Activated CD4-positive, alpha-beta T cell treated with anti-CD3 and anti-CD28 coated beads for 24 hours (primary cell): ENCODE data around the gene DPPA2.
"Not testable (repeated sequence)": the region's sequence is repeated elsewhere in the genome, so short reads cannot be mapped to it uniquely, and the experiment has no call there.

Experiments used
- DNase-seq, 2 donors: peaks; one replicate each; pipeline ENCODE4 v3.0.0-alpha.2; 2020; ENCODE audit warnings: low read depth in 2 of 2

The DPPA2 gene, protein sequence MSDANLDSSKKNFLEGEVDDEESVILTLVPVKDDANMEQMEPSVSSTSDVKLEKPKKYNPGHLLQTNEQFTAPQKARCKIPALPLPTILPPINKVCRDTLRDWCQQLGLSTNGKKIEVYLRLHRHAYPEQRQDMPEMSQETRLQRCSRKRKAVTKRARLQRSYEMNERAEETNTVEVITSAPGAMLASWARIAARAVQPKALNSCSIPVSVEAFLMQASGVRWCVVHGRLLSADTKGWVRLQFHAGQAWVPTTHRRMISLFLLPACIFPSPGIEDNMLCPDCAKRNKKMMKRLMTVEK

GRCh38 chr3:109316162-109316730, at the start of gene DPPA2:
TSS of gene DPPA2 (minus strand) at chr3:109316517. CDS start at chr3:109314542, 1,975 bp downstream.
- DNase-seq: no peak

- DNase-seq: no peak
Measured at GRCh38 chr3:109364088-109364487, 47.8 kb upstream of the DPPA2 start.

- DNase-seq: no peak
Measured at GRCh38 chr3:109363634-109364033, 47.3 kb upstream of the DPPA2 start.

DNA sequence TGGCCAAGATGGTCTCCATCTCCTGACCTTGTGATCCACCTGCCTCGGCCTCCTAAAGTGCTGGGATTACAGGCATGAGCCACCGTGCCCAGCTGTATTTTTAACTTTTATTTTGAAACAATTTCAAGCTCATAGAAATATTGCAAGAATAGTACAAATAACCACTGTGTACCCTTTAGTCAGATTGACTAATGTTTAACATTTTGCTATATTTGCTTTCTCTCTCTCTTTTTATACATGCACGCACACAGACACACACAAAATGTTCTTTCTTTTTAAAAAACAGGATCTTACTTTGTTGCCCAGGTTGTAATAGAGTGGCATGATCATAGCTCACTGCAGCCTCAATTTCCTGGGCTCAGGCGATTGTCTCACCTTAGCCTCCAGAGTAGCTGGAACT, 46.5 kb upstream of the DPPA2 start:
- DNase-seq: no peak

DNA sequence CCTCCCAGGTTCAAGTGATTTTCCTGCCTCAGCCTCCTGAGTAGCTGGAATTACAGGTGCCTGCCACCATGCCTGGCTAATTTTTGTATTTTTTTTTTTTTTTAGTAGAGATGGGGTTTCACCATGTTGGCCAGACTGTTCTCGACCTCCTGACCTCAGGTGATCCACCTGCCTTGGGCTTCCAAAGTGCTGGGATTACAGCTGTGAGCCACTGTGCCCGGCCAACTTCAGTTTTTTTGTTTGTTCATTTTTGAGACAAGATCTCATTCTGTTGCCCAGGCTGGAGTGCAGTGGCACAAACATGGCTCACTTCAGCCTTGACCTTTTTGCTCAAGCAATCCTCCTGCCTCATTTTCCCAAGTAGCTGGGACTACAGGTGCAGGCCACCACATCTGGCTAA, 42.5 kb upstream of the DPPA2 start:
- DNase-seq: not testable (repeated sequence)

- no peak for DNase-seq
Measured at GRCh38 chr3:109356442-109357155, 40.3 kb upstream of the DPPA2 start.

DNA sequence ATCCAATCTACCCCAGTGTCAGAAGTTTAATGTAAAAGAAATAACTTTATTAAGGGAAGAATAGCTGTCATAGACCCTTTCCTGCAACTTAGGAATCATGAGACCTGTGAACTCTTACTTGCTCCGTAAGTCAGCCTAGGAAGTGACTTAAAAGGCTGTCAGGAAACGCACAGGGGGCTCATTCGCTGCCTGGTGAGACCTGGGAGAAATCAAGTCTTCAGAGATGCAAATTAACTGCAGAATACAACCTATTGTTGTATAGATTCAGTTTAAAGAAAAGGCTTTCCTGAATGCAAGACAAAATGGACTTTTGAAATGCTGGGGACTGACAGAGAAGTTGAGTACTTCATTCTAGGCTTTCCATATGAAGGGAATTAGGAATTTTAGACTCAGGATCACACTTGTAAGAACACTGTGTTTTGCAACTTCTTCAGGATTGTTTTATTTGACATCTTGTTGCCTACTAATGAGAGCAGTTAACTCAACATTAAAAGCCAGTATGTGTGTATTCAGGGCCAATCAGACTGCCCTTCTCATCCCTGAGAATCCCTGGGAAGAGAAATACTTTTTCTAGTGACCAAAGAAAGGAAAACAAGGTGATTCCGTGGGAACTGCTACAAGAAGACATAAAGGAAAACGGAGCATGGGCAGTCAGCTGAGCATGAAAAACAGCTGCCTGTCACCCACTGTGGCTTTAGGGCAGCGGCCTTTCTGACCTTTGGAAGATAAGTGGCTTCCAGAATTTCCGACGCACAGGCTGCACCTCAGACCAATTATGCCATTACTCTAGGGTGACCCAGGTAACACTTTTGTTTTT, 39.5 kb upstream of the DPPA2 start:
- no peak for DNase-seq

DNA sequence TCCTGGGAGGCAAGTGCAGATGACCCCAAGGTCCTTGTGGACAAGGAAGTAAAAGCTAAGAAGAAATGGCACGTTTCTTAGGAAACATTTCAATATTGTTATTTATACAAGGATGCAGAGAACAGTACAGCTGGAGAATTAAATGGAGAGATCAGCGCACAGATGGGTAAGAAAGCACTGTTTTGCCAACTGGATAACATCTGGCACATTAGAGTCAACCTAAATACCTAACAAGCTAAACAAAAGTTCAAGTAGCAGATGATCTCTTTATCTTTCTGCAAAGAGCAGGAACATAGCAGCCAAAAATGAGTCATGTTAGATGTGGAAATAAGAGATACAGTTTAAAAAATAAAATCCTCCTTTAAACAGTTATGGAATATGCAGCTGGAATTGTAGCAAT, 36.7 kb upstream of the DPPA2 start:
- no peak for DNase-seq

DNA sequence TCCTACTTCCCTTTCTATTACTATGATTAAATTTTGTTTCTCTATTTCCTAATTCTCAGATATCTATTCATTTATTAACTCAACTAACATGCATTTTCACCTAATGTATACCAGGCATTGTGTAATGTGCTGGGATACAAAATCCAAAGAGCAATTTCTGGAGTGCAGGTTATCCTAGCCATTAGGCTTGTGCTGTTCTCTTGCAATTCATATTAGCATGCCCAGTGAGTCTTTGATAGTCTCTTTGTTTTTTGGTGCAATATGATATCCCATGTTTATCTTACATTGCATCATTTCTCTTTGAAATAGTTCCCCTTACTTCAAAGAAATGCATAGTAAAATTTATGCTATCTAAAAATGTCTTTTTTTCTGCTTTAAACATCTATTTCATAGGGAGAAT, 34.9 kb upstream of the DPPA2 start:
- DNase-seq: no peak

- no peak for DNase-seq
Measured at GRCh38 chr3:109346770-109347295, 30.5 kb upstream of the DPPA2 start.

DNA sequence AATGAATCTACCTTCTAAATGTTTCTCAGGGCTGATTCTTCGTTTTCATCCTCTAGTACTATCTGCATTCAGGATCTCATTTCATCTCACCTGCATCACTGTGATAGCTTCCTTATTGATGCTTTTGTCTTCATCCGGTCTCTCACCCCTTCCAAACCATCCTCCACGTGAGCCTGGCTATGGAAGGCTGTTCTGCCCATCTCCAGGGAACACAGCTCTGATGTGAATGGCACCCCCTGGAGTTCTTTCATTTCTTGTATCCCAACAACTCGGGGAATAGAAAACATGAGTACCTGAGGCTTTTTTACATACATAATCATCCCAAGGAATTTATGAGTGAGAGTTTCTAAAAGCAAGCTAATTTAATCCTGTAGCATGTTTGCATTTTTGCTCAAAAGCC, 29.8 kb upstream of the DPPA2 start:
- DNase-seq: no peak

GRCh38 chr3:109339714-109340648, 23.7 kb upstream of the DPPA2 start:
- no peak for DNase-seq

GRCh38 chr3:109339197-109339596, 22.9 kb upstream of the DPPA2 start:
- no peak for DNase-seq

GRCh38 chr3:109338322-109338721, 22.0 kb upstream of the DPPA2 start:
- no peak for DNase-seq

DNA sequence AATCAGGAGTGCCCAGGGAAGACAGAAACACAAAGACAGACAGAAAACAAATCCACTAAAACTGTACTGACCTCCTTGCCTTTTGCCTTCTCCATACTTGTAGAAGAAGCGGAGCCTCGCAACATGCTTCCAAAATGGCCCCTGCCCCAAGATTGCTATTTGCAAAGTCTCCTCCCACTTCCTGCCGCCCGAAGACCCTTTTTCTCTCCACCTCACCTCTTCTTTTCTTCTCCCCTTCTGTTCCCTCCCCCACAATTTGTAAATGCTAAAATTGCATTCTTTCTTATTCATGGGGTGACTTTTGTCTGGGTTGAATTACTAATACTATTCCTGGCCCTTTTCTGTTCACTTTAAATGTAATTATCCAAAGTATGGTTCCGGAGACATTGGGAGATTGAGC, 21.1 kb upstream of the DPPA2 start, which contains the start of gene DPPA4:
DPPA4 (minus strand) TSS at position 154 of the 400 bp plus-strand sequence; CDS start at position 125, 29 bp downstream.
- no peak for DNase-seq

DNA sequence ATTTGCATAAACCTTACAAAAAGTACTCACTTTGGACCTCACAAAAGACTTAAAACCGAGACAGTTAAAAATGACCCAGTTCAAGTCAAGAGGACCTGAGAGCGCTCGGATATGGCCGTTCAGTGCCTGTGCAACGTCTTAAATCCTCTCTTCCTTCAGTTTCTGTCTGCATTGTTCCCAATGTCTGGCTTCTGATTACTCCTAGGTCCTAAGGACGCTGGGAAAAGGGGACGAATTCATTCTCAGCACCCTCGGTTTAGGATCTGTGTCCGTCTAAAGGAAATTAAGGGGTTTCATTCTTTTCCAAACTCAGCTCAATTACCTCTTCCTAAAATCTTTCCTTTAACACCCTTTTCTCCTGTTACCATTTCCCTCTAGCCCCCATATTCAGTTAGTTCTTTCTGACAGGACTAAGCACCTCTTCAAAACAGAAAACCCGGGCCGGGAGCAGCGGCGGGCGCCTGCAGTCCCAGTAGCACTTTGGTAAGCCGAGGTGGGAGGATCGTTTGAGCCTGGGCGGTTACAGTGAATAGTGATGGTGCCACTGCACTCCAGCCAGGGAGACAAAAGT, 20.1 kb upstream of the DPPA2 start:
- DNase-seq: no peak

GRCh38 chr3:109334572-109334971, 18.3 kb upstream of the DPPA2 start:
- DNase-seq: no peak

DNA sequence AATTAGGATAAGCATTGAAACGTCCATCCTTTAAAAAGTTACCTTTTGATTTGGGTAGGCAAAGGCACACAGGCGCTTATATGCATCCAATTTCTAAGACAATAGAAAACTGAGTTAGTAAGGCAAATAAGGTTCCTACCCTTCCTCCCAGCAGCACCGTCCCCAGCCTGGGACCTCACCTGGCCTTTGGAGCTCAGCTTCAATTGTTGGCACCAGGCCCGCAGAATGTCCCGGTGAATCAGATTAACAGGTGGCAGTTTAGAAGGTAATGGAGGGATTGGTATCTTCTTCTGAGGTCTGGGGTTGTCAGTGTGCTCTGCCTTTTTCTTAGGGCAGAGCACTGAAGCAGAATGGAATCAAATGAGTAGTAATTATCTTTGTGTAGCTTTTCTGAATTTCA, 15.4 kb upstream of the DPPA2 start:
- DNase-seq: no peak

- no peak for DNase-seq
Measured at GRCh38 chr3:109330405-109330804, 14.1 kb upstream of the DPPA2 start.

- DNase-seq: no peak
Measured at GRCh38 chr3:109328202-109328601, 11.9 kb upstream of the DPPA2 start.
